Head of caudate nucleus (tissue), 42 donors: Measurements from ENCODE around the gene CD302.
"Not testable (repeated sequence)": the region's sequence is repeated elsewhere in the genome, so short reads cannot be mapped to it uniquely, and the experiment has no call there.

Experiments
- DNase-seq, 42 donors: peaks; one replicate each; pipeline versions ENCODE4 v3.0.0 to v3.0.0-alpha.2; 2020 to 2021; ENCODE audit warnings: mixed read lengths in 7 of 42
- intact Hi-C: fragments of 100-400 bp; cut with DNase I; formaldehyde crosslinking; loops from one replicate; pipeline ENCODE4 v1.15.0; 2022

The CD302 gene

GRCh38 chr2:159760326-159760725, 37.7 kb downstream of the CD302 start:
- DNase-seq = no peak
- intact Hi-C loops = no loop called here

- no peak for DNase-seq
- intact Hi-C loops = no loop called here
Observed at GRCh38 chr2:159759577-159759976, 38.4 kb downstream of the CD302 start.

DNA sequence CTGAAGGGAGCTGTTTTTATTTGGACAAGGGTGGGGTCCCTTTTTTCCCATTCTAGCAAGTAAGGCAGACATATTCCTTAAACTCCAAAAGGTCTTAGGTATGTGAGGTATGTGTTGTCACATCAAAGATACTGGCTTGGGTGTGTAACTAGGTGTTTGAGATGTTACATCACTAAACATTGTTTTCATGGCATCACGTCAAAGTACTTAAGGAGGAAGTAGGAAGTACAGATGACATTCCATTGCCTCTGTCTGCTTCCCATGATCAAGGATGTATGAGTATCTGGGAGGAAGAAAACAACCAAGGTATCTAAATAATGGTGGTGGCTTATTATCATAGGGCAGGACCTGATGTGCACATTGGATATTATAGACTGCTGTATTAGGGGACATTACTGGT, 39.3 kb downstream of the CD302 start:
- intact Hi-C loops = no loop called here
- no peak for DNase-seq

DNA sequence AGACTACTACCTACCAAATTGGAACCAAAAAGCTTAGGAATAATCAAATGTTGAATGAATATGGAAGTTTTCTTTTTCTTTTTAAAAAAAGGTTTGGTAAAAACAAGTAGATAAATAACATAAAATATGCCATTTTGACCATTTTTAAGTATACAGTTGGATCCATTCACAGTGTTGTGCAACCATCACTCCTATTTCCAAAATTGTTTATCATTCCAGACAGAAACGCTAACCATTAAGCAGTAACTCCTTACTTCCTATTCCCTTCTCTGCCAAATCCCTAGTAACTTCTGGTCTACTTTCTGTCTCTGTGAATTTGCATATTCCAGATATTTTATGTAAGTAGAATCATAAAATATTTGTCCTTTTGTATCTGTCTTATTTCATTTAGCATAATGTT, 39.8 kb downstream of the CD302 start:
- DNase-seq = no peak
- intact Hi-C loops = no loop called here

DNA sequence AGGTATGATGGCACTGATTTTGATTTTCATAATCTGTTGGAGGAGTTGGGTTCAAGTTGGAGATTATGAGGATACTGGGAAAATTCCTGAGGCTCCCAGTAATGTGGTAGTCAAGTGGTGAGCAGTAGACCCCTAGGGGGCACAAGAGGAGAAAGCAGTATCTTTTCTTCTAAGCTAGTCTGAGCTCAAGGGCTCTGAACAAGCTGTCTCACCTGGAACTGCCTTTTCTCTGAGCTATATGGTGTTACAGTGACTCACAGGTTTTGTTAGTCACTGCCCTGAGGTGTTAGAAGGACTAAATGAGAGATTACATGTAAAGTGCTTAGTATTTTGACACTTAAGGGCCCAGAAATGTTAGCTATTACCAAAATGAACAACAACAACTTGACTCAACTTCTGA, 42.2 kb downstream of the CD302 start:
- DNase-seq = no peak
- intact Hi-C loops = no loop called here

- intact Hi-C loops = no loop called here
- no peak for DNase-seq
Observed at GRCh38 chr2:159755014-159755413, 43.0 kb downstream of the CD302 start.

DNA sequence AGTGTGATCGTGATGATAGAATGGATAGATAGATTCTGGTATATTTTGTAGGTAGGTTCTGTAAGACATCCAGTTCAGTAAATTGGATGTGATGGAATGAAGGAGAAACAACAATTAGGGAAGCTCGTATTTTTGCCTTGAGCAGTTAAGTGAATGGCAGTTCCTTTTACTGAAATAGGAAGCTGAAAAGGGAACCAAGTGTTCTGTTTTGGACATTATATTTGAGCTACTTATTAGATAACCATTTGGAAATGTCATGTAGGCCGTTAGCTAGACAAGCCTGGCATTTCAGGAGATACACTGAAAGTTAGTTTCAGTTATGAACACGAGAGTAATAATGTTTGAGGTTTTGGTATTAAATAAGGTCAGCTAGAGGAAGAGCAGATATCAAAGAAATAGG, 44.2 kb downstream of the CD302 start:
- intact Hi-C loops = no loop called here
- no peak for DNase-seq

DNA sequence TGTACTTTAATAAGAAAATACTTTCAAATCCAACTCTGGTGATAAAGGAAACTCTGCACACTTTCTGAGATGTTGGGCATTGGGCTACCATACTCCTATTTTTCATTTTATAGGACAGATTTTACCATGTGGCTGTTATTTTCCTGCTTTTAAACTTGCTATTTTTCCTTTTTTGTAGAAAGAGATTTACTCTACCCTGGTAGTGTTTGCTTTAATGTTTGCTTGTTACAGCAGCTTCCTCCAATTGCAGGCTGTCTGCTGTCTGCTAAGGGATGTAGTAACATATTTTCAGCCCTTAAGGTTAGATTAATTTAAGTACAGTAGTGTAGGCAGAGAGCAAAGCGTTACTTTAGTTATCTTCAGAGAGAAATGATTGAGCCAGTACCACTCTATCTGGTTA, 47.1 kb downstream of the CD302 start:
- DNase-seq = no peak
- intact Hi-C loops = no loop called here

- intact Hi-C loops = no loop called here
- DNase-seq = peak in 3 of 42 donors; percentile 18 to 44 (median 19)
Observed at GRCh38 chr2:159748089-159748488, 49.9 kb downstream of the CD302 start.

- intact Hi-C loops, DNase-seq: not testable (repeated sequence)
Observed at GRCh38 chr2:159745237-159745636, 52.8 kb downstream of the CD302 start.

- intact Hi-C loops = no loop called here
- no peak for DNase-seq
Observed at GRCh38 chr2:159744363-159744762, 53.6 kb downstream of the CD302 start.

- intact Hi-C loops = no loop called here
- no peak for DNase-seq
Observed at GRCh38 chr2:159742846-159743245, 55.2 kb downstream of the CD302 start.

DNA sequence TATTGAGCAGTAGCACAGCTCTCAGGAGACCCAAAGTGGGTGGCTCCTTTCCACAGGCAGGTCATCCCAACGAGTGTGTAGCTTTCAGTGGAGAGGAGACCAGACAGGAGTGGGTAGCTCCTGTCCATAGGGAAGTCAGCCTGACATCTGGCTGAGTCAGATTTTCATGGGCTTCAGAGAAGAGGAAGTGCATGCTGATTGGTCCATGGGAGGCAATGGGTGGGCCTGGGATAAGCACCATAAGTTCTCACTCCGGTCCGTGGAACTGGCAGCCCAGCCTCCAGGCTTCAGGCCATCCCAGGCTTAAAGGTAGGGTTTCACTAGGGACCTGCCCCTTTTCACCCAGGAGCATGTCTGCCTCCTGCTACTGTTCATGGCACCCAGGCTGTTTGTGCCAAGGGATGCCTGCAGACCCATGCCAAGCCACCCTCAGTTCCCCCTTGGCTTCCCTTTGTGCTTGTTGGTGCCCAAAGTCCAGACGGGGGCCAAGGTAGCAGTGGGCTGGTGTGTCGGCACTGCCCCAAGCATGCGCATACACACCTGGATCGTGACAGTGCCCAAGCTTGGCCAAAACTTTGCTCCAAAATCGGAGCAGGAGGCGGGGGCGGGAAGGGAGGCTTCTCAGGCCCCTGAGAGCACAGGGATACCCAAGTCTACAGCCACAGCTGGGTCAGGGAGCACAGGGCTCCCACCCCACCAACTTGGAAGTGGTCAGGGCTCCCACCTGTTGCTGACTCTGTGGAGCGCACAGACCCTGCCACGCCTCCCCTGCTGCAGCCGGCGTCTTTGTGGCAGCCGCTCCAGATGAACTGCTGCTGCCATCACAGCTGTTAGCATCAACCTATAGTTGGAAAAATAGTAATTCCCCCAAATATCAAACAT, 59.3 kb downstream of the CD302 start:
- DNase-seq = no peak
- intact Hi-C loops = no loop called here

DNA sequence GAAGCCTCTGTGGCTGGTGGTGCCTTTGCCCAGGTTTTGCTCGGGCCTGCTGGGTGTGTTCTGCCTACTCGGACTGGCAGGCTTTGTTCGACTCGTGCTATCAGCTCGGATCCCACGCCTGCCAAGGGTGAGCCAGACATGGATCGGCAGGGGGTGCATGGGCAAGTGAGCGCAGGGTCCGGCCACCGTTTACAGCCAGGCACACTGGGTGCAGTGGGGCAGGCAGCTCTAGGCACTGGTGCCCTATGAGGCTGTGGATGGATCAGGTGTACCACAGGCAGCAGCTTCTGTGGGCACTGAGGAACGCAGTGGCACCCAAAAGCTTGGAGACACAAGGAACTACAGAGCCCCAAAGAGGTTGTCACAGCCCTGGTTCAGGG, 60.1 kb downstream of the CD302 start:
- intact Hi-C loops = no loop called here
- DNase-seq = no peak

DNA sequence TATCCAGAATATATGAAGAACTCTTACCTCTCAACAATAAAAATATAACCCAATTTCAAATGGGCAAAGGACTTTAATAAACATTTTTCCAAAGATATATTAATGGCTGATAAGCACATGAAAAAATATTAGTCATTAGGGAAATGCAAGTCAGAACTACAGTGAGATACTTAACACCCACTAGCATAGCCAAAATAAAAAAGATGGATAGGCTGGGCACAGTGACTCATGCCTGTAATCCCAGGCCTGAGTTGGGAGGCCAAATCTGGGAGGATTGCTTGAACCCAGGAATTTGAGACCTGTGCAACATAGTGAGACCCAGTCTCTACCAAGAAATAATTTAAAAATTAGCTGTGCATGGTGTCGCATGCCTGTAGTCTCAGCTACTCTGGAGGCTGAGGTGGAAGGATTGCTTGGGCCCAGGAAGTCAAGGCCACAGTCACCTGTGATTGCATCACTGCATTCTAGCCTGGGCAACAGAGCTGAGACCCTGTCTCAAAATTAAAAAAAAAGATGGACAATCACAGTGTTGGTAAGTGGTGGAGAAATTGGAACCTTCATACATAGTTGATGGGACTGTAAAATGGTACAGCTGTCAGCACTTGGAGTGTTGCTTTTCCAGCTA, 60.6 kb downstream of the CD302 start:
- no peak for DNase-seq
- intact Hi-C loops = no loop called here

GRCh38 chr2:159736048-159736447, 62.0 kb downstream of the CD302 start:
- intact Hi-C loops = no loop called here
- no peak for DNase-seq

- DNase-seq = no peak
- intact Hi-C loops = no loop called here
Observed at GRCh38 chr2:159735648-159736047, 62.4 kb downstream of the CD302 start.

- intact Hi-C loops = no loop called here
Observed at GRCh38 chr2:159728629-159729028, 69.4 kb downstream of the CD302 start.

DNA sequence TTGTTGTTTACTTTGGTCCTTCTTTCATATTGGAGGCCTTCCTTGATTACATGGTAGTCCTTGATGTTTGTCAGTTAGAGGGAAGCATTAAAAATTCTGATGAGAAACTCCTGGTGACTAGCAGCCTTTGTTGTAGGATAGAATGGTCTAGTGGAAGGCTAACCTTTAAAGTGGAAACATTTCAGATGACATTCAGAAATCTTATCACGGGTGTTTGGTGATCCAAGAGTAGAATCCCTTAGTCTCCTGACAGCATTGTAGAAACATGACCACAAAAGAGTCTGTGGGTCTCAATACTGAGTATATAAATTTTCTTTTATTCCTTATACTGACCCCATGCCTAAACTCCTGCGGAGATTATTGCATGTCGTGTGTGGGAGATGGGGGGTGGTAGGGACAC, 72.3 kb downstream of the CD302 start:
- intact Hi-C loops = no loop called here
- no peak for DNase-seq

More at GRCh38 chr2:159728629-159729028, 69.4 kb downstream of the CD302 start:
- no peak for DNase-seq

DNA sequence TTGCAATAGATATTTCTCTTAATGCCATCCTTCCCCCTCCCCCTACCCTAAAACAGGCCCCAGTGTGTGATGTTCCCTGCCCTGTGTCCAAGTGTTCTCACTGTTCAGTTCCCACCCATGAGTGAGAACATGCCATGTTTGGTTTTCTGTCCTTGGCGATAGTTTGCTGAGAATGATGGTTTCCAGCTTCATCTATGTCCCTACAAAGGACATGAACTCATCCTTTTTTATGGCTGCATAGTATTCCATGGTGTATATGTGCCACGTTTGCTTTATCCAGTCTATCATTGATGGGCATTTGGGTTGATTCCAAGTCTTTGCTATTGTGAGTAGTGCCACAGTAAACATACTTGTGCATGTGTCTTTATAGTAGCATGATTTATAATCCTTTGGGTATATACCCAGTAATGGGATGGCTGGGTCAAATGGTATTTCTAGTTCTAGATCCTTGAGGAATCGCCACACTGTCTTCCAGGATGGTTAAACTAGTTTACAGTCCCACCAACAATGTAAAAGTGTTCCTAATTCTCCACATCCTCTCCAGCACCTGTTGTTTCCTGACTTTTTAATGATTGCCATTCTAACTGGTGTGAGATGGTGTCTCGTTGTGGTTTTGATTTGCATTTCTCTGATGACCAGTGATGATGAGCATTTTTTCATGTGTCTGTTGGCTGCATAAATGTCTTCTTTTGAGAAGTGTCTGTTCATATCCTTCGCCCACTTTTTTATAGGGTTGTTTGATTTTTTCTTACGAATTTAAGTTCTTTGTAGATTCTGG, 73.0 kb downstream of the CD302 start:
- intact Hi-C loops, DNase-seq: not testable (repeated sequence)
